ENCODE results near the gene FBLN1.

FBLN1 gene

DNA sequence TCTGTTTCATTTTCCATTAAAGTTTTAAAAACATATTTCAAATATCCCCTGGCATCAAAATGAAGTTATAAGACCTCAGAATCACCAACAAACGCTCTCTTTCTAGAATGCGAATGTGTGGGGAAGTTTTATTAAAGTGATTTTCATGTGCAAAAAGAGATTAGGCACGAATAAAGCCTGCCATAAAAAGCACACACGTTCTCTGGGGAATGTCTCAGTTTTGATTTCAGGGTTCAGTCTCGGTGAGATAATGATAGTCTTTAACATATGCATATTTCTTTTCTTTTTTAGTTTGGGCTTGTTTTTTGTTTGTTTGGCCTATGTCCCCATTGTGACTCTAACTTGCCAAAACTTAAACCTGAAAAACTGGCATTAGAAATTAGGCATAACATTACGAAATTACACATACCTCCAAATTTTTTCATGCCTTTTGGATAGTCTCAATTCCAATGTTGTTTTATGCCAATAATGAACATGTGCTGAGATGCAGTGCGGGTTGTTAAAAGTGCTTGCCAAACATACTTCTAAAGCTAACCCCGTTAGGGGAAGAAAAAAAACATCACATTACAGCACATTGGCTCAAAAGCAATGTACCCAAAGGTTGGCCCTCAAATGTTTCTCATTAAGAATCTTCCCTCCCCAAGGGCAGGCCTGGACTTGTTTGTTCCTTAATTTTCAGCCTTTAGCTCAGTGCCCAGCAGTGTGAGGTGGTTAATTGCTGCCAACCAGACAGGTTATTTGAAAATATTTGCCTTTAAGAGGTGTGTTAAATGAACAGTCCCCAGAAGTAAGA, 33.2 kb upstream of the FBLN1 start:
- TF ChIP-seq GATA2 (IDR thresholded peaks at IDR 0.05; ENCODE audit: low read depth, low read length) (no peak), GATA3 (IDR thresholded peaks at IDR 0.05; ENCODE audit: low read depth, low read length) (no peak)

- TF ChIP-seq GATA2 (IDR thresholded peaks at IDR 0.05; ENCODE audit: low read depth, low read length) (no peak), GATA3 (IDR thresholded peaks at IDR 0.05; ENCODE audit: low read depth, low read length) (no peak)
These were observed 31.8 kb upstream of the FBLN1 start for GRCh38 chr22:45470871-45471270.

DNA sequence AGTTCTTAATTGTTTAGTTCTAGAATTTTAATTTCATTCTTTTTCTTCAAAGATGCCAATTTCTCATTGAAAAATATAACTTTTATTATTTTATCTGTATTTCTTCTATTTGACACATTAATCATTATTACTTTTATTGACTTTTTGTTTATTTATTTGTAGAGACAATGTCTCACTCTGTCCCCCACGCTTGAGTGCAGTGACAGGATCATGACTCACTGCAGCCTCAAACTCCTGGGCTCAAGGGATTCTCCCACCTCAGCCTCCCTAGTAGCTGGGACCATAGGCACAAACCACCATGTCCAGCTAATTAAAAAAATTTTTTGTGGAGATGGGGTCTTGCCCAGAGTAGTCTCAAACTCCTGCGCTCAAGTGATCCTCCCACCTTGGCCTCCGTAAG, 30.3 kb upstream of the FBLN1 start:
- TF ChIP-seq GATA3 (IDR thresholded peaks at IDR 0.05; ENCODE audit: low read depth, low read length) (no peak), GATA2 (IDR thresholded peaks at IDR 0.05; ENCODE audit: low read depth, low read length) (no peak)

GRCh38 chr22:45473626-45474237, 29.0 kb upstream of the FBLN1 start:
- TF ChIP-seq GATA2 (IDR thresholded peaks at IDR 0.05; ENCODE audit: low read depth, low read length) (no peak), GATA3 (IDR thresholded peaks at IDR 0.05; ENCODE audit: low read depth, low read length) (no peak)

- TF ChIP-seq GATA3 (IDR thresholded peaks at IDR 0.05; ENCODE audit: low read depth, low read length): no peak
- TF ChIP-seq GATA2 (IDR thresholded peaks at IDR 0.05; ENCODE audit: low read depth, low read length): no peak
These were observed 27.5 kb upstream of the FBLN1 start for GRCh38 chr22:45475063-45475747.

DNA sequence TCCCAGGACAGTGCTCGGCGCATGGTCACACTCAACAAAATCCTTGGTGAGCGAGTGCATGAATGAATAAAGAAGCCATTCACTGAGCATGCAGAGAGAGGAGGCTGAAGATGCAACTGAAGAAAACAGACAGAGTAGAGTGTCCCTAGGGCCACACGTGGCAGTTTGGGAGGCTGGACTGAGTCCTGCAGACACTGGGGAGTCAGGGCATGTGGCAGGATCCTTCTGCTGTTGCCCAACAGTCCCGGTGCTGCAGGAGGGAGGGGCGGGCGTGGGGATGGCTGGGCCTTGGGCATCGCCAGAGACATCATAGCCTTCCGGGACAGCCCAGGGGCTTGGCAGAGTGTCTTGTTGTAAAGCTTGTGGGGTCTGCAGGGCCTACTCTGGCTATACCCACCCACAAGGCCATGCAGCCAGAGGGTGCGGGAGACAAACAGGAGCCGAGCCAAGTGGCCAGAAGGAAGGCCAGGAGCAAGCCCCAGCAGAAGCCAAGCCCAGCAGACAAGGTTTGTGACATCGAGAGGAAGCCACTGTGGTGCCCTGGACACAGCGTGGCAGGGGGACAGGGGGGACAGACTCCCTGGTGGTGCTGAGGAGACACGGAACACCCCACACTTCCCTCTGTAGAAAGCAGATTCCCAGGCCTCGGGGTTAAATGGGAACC, 26.7 kb upstream of the FBLN1 start:
- no peak for TF ChIP-seq GATA3 (IDR thresholded peaks at IDR 0.05; ENCODE audit: low read depth, low read length)
- no peak for TF ChIP-seq GATA2 (IDR thresholded peaks at IDR 0.05; ENCODE audit: low read depth, low read length)

GRCh38 chr22:45476814-45477213, 25.9 kb upstream of the FBLN1 start:
- no peak for TF ChIP-seq GATA3 (IDR thresholded peaks at IDR 0.05; ENCODE audit: low read depth, low read length)
- TF ChIP-seq GATA2 (IDR thresholded peaks at IDR 0.05; ENCODE audit: low read depth, low read length): no peak

GRCh38 chr22:45477366-45478107, 25.1 kb upstream of the FBLN1 start:
- TF ChIP-seq GATA3 (IDR thresholded peaks at IDR 0.05; ENCODE audit: low read depth, low read length): no peak
- TF ChIP-seq GATA2 (IDR thresholded peaks at IDR 0.05; ENCODE audit: low read depth, low read length): no peak

- no peak for TF ChIP-seq GATA3 (IDR thresholded peaks at IDR 0.05; ENCODE audit: low read depth, low read length)
These were observed 24.4 kb upstream of the FBLN1 start for GRCh38 chr22:45478108-45478771.

- no peak for TF ChIP-seq GATA2 (IDR thresholded peaks at IDR 0.05; ENCODE audit: low read depth, low read length)
- no peak for TF ChIP-seq GATA3 (IDR thresholded peaks at IDR 0.05; ENCODE audit: low read depth, low read length)
These were observed 22.0 kb upstream of the FBLN1 start for GRCh38 chr22:45480717-45481116.

GRCh38 chr22:45481661-45482060, 21.0 kb upstream of the FBLN1 start:
- TF ChIP-seq GATA3 (IDR thresholded peaks at IDR 0.05; ENCODE audit: low read depth, low read length): no peak
- no peak for TF ChIP-seq GATA2 (IDR thresholded peaks at IDR 0.05; ENCODE audit: low read depth, low read length)

DNA sequence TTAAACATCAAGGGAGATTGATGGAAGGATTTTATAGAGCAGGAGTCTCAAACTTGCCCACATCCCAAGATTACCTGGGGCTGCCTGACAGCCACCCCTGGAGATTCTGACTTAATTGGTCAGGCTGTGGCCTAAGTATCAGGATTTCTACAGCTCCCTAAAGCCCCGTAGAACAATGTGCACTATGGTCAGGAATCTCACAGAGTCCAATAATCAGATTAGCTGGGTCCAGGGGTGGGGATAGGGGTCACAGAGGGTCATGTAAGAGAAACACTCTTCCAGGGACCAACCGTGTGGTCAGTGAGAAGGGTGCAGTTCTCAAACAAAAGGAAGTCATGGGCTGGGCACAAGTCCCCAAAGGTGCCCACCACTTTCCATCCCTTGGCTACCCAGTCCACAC, 20.5 kb upstream of the FBLN1 start:
- TF ChIP-seq GATA3 (IDR thresholded peaks at IDR 0.05; ENCODE audit: low read depth, low read length) (no peak), GATA2 (IDR thresholded peaks at IDR 0.05; ENCODE audit: low read depth, low read length) (no peak)

DNA sequence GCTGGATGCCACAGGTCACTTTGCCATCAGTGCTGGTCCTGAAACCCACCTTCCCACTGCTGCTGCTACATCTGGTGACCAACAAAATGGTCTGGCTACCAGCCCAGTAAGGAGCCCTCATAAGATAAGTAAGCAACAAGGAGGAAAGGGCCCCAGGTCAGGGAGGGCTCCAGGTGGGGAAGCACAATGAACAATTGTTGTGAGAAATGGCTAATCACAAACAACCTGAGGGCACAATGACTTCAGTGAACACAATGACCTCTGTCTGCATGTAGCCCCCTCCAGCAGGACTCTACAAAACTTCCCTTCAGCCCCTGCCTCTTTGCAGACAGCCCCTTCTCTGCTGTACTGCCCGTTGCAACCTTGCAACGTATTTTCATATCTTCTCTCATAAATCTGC, 19.4 kb upstream of the FBLN1 start:
- TF ChIP-seq GATA3 (IDR thresholded peaks at IDR 0.05; ENCODE audit: low read depth, low read length) (no peak), GATA2 (IDR thresholded peaks at IDR 0.05; ENCODE audit: low read depth, low read length) (no peak)

All from SH-SY5Y (cell line).